GM21447 (cell line): Measurements from ENCODE around the gene BAHCC1.

ENCODE experiments used
- ATAC-seq: cut with Tn5 transposase; IDR thresholded peaks from one replicate; pipeline ENCODE4 v1.9.1; 2021; ENCODE audit not compliant: unreplicated experiment

The BAHCC1 gene

DNA sequence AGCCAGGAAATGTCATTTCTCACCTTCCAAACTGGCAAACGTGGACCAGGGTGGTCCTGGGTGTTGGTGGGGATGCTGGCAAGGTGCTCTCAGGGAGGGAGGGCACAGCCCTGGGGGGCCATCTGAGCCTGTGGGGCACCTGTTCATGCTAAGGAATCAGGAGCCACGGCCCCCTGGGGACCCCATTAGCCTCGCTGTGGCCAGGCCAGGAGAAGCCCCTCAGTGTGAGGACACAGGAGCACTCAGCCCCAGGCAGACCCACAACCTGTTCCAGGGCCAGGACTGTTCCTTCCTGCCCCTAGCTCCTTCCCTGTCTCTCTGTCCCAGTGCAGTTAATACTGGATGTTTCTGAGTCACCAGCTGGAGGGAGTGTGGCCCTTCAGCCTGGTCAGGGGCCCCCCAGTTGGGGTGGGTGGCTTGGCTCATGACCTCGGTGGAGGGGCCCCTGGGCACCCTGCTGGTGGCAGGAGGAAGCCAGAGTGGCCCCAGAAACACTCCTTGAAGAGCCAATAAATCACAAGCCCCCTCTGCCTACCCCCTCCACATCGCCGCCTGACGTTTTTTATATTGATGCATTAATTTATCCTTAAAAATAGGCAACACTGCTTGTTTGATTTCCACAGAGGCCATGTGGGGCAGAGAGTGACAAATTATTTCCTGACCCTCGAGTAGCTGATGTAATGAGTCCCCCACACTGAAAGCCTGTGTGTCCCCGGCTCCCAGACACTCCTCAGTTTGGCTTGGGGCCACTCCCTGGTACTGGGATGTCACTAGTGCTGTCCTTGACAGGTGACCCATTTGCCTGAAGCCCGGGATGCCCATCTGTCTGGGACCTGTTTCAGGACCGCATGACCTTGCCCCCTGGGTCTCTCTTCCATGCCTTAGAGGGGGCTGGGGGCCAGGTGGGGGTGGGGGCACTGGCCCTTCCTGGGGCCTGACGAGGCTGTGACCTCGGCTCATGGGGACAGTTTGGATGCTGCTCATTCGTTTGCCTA, 95.0 kb downstream of the BAHCC1 start:
- ATAC-seq, result no peak

DNA sequence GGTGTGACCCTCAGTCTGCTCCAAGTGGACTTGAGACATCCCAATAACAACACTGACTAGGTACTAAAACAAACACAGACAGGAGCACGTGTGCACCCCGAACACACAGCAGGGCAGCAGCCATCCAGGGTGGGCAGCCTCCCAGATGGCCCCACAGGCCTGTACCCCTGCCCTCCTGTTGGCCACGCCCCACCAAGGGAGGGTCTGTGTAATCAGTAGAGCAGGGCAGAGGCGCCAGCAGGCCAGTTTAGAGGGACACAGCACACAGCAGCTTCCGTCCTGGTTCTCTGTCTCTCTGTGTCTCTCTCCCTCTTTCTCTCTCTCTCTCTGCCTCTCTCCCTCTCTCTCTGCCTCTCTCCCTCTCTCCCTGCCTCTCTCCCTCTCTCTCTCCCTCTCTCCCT, 95.9 kb downstream of the BAHCC1 start:
- ATAC-seq, result no peak

DNA sequence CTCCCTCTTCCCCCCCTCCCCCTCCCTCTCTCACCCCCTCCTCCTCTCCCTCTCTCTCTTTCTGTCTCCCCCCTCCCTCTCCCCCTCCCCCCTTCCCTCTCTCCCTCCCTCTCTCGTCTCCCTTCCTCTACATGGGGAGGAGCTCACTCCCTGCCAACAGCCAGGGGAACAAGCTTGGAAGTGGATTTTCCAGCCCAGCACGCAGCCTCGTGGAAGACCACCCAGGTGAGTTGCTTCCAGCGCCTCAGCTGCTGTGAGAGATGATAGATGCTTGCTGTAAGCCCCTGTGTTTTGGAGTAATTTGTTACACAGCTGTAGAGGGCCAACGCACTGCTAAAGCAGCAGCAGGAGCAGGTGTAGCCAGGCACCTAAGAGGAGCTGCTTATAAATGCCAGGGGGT, 96.5 kb downstream of the BAHCC1 start:
- no peak for ATAC-seq

DNA sequence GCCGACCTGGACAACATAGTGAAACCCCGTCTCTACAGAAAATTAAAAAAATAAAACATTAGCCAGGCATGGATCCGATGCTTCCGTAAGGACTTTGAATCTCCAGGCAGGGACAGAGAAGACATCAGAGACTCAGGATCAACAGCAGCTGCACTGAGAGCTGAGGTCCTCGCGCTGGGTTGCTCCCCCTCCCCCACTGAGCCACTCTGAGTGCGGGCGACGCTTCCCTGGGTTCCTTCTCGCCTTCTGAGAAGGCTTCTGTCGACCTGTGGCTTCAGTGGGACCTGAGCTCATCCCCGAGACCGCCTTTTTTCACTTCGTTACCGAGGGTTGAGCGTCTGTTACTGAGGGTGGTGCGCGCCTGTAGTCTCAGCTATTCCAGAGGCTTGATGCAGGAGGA, 96.9 kb downstream of the BAHCC1 start:
- ATAC-seq, result no peak

DNA sequence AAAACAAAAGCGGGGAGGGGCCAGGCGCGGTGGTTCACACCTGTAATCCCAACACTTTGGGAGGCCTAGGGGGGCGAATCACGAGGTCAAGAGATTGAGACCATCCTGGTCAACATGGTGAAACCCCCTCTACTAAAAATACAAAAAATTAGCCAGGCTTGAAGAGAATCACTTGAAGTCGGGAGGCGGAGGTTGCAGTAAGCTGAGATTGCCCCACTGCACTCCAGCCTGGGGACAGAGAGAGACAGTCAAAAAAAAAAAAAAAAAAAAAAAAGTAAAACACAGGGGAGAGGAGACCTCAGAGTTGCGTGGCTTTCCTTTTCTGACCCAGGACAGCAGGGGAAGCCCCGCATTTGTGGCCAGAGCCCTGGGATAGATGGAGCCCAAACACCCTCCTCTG, 97.4 kb downstream of the BAHCC1 start:
- ATAC-seq, result no peak

DNA sequence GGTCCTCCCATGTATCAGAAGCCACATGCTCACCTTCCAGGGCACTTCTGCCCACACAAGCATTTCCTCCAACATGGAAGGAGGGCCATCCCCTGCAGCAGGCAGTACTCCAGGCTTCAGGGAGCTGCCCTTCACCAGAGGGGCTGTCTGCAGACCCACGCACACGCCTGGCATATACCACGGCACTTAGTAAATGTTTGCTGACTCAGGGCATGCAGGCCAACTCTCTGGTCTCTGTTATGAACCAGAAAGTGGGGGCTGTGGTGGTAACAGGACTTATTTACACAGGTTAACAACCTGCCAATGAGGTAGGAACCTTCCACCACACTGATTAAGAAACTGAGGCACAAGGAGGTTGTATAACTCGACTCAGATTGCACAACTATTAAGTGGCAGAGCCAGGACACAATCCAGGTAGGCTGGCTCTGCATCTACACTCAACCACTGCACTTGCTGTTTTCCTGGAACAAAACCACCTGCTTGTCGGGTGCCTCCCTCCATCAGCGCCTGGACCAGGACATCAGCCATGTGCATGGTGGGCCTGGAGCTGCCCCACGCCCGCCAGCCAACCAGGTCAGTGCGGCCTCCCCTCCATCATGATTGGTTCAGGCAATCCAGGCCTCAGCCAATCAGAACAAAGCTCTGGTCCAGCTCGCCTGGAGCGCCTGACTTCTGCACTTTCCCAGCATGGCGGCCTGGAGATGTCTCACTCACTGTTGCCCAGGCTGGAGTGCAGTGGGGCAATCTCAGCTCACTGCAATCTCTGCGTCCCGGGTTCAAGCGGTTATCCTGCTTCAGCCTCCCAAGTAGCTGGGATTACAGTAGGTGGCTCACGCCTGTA, 98.2 kb downstream of the BAHCC1 start:
- ATAC-seq, result no peak

DNA sequence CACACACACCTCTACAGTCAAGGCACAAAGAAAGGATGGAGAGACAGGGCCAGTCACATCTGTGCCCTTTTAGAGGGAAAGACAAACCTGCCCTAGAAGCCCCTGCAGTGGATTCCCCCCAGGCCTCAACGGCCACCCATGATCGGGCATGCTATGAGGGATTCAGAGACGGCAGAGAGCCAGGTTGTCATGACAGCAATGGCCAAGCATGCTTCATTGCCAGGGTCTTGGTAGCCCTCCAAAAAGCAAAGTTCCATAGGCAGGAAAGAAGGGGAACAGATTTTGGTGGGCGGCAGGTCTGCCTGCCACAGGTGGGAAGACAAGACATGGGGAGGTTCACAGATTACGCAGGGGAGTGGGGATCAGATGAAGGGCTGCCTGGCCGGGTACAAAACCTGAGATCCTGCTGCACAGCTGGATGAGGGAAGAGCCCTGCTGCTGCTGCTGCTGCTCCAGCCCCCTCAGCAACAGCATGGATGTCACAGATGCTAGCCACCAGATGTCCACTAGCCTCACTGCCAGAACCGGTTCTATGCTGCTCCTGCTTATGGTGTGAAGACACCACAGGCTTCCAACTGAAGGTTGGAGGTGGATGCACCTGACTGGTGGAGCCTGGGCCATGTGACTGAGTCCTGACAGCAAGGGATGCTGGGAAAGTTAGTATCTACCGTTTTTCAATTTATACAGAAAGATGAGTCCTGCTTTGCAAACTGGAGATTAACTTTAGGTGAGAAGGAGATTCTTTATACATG, 99.5 kb downstream of the BAHCC1 start:
- no peak for ATAC-seq

DNA sequence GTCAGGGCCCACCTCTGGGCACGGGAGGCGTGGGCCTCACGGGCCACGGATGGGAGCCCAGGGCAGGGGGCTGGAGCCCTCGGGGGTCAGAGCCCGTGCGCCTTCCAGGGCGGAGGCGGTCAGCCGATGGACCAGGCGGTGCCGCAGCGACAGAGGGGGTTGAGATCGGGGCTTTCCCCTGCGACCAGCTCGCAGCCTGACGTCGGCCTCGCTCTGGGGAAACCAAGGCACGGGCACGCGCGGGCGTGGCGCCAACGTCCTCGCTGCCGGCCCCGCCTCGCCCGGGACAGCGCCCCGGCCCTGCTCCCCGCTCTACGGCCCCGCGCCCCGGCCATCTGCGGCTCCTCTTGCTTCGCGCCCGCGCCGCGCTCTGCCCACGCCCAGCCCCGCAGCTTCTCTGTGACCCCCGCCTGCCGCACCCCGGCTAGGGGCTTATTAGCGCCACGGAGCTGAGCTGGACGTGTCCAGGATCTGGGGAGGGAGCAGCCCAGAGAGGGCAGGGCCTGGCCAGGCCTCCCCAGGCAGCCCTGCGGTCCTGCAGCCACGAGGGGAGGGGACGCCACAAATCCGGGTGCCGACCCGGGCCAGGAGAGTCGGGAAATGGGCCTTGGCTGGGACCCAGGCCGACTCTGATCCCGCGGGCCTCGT, 103.8 kb downstream of the BAHCC1 start:
- ATAC-seq, result no peak

DNA sequence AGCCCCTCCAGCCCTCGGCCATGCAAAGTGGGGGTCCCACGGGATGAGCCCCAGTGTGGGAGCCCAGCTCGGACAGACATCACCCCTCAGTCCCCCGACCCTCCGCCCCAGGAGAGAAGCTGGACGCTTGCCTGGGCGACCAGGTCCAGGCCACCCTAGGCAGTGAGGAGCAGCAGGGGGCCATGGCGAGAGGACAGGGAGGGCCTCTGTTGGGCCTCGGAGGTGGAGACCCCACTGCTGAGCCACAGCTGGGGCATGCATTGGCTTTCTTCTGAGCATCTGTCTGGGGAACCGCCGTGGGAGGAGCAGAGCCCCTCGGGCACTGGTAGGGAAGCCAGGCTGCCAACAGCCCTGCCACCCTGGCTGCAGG, 104.3 kb downstream of the BAHCC1 start:
- no peak for ATAC-seq

DNA sequence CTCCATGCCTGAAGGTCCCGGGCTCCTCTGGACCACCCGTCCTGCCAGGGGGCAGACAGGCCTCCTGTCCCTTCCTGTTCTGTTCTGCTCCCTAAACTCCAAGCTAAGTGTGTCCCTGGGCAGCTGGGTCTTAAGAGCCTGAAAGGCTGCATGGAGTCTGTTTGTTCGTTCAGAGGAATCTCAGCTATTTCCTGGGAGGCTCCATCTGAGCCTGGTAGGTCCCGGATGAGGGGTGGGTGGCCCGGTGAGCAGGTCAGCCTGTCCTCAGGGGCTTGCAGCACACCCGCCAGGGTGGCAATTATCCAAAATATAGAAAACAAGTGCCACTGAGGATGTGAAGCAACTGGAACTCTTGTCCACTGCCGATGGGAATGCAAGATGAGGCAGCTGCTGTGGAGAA, 104.8 kb downstream of the BAHCC1 start:
- ATAC-seq, result no peak

DNA sequence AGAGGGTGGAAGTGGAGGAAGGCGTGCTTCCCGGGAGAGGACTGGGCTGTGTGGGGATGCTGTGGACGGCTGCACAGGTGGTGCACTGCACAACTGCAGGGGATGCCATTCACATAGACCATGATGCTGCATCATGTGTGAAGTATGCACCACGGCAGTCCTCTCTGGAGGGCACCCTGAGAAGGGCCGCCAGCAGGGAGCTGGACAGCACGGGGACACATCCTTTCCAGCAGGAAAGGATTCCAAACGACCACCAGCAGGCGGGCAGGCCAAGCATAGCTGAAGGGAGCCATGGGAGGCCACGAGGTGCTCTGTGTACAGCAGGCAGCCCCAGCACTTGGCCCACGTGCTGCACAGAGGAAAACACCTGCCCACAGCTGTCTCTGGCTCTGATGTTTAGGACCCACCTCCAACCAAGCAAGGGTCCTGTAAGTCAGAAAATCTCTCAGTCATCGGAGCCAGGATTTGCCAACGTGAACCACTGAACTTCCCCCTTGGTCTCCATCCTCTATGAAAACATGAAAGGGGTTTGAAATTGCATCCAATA, 107.3 kb downstream of the BAHCC1 start:
- no peak for ATAC-seq

DNA sequence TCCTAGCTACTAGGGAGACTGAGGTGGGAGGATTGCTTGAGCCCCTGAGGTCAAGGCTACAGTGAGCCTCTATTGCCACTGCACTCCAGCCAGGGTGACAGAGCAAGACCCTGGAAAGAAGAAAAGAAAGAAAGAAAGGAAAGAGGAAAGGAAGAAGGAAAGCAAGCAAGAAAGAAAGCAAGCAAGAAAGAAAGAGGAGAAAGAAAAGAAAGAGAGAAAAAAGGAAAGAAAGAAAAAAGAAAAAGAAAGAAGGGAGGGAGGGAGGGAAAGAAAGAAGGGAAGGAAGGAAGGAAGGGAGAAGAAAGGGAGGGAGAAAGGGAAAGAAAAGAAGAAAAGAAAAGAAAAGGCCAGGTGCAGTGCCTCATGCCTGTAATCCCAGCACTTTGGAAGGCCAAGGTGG, 108.4 kb downstream of the BAHCC1 start:
- no peak for ATAC-seq

DNA sequence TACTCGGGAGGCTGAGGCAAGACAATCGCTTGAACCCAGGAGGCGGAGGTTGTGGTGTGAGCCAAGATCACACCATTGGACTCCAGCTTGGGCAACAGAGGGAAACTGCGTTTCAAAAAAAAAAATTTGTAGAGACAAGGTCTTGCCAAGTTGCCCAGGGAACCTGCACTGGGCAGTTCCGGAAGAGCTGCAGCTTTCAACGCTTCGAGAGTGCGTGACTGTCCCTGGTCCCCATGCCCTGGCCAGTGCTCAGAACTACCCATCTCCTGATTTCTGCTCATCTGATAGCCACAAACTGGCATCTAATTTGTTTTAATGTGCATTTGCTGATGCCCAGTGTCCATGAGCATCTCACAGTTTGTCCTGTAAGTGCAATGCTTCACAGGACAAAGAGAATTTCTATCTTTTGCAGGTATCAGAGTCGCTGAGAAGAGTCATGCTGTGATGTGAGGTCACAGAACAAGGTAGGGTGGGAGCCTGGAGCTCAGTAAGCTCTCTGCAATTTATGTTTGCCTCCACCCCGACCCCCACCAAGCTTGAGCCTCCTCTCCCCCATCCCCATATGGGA, 113.5 kb downstream of the BAHCC1 start:
- ATAC-seq, result no peak

DNA sequence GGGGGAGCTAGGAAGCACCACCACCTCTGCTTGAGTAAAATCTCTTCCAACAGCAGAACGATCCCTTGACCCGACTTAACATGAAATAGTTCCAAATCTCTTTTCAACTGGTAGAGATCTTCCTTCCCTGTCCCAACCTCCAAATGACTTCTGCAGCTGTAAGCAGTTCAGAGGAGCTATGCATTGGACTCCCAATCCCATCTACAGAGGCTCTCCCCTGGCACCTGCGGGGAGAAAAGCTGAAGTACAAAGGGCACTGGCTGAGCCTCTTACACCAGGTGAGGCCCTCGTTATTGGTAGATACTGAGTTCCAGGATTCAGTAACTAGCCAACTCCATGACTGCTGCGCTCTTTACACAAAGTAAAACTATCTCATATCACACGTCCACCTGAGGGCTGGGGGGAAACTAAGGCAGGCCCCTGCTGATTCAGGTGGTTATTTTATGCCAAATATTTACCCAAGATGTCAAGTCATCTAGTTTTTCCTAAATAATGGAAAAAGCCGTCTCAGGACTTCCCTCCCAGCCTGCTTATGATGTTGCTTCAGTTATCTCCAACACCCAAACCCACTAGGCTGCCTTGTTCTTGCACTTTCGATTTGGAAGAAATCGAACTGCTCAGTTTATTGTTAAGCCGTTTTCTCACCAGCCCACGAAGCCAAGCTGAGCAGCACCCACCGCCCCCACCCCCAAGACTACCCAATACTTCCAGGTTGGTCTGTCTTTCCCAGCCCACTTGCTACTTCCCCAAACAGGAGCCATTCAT, 114.1 kb downstream of the BAHCC1 start:
- no peak for ATAC-seq

DNA sequence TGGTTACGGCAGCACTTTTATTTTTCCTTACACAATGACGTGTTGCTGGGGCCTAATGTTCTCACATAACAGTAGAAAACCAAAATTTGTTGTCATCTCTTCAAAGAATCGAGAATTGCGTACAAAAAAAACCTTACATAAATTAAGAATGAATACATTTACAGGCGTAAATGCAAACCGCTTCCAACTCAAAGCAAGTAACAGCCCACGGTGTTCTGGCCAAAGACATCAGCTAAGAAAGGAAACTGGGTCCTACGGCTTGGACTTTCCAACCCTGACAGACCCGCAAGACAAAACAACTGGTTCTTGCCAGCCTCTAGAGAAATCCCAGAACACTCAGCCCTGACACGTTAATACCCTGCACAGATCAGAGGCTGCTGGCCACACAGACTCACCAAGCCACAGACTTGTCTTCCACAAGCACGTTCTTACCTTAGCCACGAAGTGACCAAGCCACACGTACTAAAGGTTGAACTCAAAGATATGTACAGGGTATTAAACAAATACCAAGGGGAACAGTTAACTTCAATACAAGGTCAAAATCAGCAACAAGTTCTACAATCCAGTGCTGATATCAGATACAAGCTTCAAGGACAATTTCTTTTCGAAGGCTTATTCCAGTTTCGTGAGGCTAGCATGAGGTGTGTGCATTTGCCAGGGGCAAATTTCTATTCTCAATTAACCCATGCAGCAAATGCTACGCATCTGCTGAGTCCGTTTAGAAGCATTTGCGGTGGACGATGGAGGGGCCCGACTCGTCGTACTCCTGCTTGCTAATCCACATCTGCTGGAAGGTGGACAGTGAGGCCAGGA, 114.9 kb downstream of the BAHCC1 start:
- ATAC-seq, result no peak

DNA sequence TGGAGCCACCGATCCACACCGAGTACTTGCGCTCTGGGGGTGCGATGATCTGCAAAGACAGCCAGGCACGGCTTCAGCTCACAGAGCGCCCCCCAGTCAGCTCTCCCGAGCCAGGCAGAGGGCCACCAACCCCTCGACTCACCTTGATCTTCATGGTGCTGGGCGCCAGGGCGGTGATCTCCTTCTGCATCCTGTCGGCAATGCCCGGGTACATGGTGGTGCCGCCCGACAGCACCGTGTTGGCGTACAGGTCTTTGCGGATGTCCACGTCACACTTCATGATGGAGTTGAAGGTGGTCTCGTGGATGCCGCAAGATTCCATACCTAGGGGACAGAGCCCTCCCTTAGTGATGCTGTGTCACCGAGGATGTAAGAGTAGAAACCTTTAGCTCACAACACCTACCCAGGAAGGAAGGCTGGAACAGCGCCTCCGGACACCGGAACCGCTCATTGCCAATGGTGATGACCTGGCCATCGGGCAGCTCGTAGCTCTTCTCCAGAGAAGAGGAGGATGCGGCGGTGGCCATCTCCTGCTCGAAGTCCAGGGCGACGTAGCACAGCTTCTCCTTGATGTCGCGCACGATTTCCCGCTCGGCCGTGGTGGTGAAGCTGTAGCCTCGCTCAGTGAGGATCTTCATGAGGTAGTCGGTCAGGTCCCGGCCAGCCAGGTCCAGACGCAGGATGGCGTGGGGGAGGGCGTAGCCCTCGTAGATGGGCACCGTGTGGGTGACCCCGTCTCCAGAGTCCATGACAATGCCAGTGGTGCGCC, 115.7 kb downstream of the BAHCC1 start:
- no peak for ATAC-seq

DNA sequence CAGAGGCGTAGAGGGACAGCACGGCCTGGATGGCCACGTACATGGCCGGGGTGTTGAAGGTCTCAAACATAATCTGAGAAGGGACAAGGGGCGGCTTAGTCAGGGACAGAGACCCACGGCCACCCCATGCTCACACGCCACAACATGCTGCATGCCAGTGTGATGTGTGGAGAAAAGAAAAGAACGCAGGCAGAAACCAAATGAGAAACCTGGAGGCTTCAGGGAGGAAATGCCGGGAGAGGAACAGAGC, 116.2 kb downstream of the BAHCC1 start:
- no peak for ATAC-seq
